Tibial nerve (tissue), 4 donors: ENCODE data around the gene RASGRP2. TPM values are rescaled to one million over a fixed set of nuclear protein-coding genes. Genes with fewer than 3 reads are reported as not detected.

Experiments
- DNase-seq, 2 donors: peaks; one replicate each; pipeline ENCODE4 v3.0.0-alpha.2; 2019; ENCODE audit warnings: low spot score in 2 of 2
- H3K27ac ChIP-seq, 4 donors: fragments of 200-600 bp; sonication (generic) in 3 of 4; one replicate each; pipeline ENCODE4 v1.5.1; 2017 to 2019; ENCODE audit warnings: mild to moderate bottlenecking in 1 of 4
- H3K27me3 ChIP-seq, 2 donors: fragments of 200-600 bp; sonication (generic) in 1 of 2; one replicate each; pipeline versions ENCODE4 v1.5.1 to v1.6.0; 2017 to 2019
- H3K36me3 ChIP-seq, 3 donors: fragments of 200-600 bp; sonication (generic); one replicate each; pipeline ENCODE4 v1.5.1; 2018 to 2019
- H3K4me1 ChIP-seq, 4 donors: fragments of 200-600 bp; sonication (generic) in 3 of 4; one replicate each; pipeline ENCODE4 v1.5.1; 2017 to 2019
- H3K4me3 ChIP-seq, 4 donors: fragments of 200-600 bp; sonication (generic) in 3 of 4; one replicate each; pipeline ENCODE4 v1.5.1; 2017 to 2019; ENCODE audit warnings: mild to moderate bottlenecking in 1 of 4, moderate library complexity in 1 of 4
- H3K9me3 ChIP-seq, 4 donors: fragments of 200-600 bp; sonication (generic) in 3 of 4; one replicate each; pipeline ENCODE4 v1.5.1; 2017 to 2019
- EP300 ChIP-seq, 2 donors: sonication (generic); formaldehyde crosslinking; IDR thresholded peaks; one replicate each; pipeline ENCODE4 v1.6.1; 2017; ENCODE audit warnings: antibody characterized with exemption in 2 of 2, mild to moderate bottlenecking in 1 of 2
- POLR2A ChIP-seq, 2 donors: fragments of 450-650 bp; IDR thresholded peaks; one replicate each; pipeline ENCODE4 v1.6.1; 2017; ENCODE audit warnings: antibody characterized with exemption in 2 of 2, mild to moderate bottlenecking in 2 of 2, moderate library complexity in 2 of 2
- WGBS, 2 donors: methylation state at CpG; one replicate each; pipeline ENCODE4 v1.1.5; 2018; 5-methylcytosine and 5-hydroxymethylcytosine counted together
- total RNA-seq, 4 donors: library from RNA; depleted of rRNA; stranded (reverse); fragments of >200 nt; gene quantifications; one replicate each; pipeline ENCODE4 v1.1.0, GENCODE V29; 2016
- TF ChIP-seq, protein P1 (sequence below), 5 experiments: fragments of 200-600 bp in 3 of 5; fragments of 450-650 bp in 2 of 5; sonication (generic) in 3 of 5; IDR thresholded peaks; one replicate each; pipeline ENCODE4 v1.5.1; 2016 to 2019; ENCODE audit warnings: antibody characterized with exemption in 5 of 5, mild to moderate bottlenecking in 3 of 5, moderate library complexity in 2 of 5

Gene RASGRP2
- total RNA-seq, 4 donors from 2014 or later: 35.4 to 87.0 (median 59.0) TPM

DNA sequence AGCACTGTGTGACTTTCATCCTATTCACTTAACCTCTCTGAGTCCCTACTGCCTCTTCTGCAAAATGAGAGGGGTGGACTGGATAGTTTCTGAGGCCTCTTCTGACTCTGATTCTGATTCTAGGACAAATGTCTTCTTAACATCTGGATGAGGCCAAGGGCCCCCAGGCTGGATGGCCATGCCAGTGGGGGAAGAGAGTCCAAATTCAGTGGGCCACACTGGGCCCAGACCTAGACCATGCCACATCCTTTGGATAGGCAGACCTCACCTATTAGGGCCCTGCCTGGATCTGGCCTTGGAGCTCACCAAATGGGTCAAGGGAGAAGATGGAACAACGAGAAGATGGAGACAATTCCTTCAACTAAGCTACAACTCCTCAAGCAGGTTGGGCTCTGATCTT lies 45.5 kb downstream of the RASGRP2 start:
- TF ChIP-seq EP300 (IDR thresholded peaks at IDR 0.05) (no peak), POLR2A (IDR thresholded peaks at IDR 0.05) (no peak)
- TF ChIP-seq, protein P1, sequence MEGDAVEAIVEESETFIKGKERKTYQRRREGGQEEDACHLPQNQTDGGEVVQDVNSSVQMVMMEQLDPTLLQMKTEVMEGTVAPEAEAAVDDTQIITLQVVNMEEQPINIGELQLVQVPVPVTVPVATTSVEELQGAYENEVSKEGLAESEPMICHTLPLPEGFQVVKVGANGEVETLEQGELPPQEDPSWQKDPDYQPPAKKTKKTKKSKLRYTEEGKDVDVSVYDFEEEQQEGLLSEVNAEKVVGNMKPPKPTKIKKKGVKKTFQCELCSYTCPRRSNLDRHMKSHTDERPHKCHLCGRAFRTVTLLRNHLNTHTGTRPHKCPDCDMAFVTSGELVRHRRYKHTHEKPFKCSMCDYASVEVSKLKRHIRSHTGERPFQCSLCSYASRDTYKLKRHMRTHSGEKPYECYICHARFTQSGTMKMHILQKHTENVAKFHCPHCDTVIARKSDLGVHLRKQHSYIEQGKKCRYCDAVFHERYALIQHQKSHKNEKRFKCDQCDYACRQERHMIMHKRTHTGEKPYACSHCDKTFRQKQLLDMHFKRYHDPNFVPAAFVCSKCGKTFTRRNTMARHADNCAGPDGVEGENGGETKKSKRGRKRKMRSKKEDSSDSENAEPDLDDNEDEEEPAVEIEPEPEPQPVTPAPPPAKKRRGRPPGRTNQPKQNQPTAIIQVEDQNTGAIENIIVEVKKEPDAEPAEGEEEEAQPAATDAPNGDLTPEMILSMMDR (IDR thresholded peaks at IDR 0.05): no peak
- Histone ChIP-seq H3K27me3 (peaks cover 0 to 35% of the 10 kb centered on the region in 2 donors), H3K27ac (no peak overlapping the region), H3K36me3 (no peaks in the 10 kb centered on the region), H3K4me3 (no peak overlapping the region), H3K9me3 (no peaks in the 10 kb centered on the region), H3K4me1 (no peaks in the 10 kb centered on the region)
- DNase-seq: no peak
- whole genome bisulfite sequencing, 2 donors: 82 to 83% methylated on average over 1 of the region's 1 CpG

DNA sequence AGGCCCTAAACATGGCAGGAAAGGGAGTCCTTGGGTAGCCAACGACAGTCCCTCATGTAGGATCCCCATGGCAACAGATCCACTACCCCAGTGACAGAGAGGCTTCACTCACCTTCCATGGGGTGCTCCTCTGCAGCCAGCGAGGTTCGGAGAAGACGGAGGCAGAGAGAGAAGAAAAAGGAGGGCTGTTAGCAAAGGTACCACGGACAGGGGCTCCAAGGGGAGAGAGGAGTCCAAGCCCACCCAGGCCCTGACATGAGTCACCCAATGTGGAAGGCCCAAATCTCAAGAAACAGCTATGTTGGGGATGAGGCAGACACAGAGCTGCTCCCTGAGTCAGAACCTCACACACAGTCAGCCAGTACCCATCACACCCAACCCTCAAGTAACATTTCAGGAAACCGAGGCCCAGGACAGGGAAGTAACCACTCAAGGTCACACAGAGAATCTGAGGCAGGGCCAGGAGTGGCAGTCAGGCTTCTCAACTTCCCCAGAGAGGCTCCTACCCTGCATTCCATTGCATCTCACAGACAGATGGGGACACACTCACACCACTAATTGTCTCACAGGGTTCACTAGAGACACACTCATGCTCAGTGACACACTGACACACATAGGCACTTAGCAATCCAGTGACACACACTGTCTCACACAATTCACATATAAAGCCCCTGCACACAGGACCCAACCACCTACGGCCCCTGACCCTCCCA lies 46.1 kb downstream of the RASGRP2 start:
- 72 to 73% methylated on average over 7 of the region's 7 CpGs for WGBS, 2 donors
- TF ChIP-seq, protein P1 (IDR thresholded peaks at IDR 0.05): no peak
- TF ChIP-seq EP300 (IDR thresholded peaks at IDR 0.05) (no peak), POLR2A (IDR thresholded peaks at IDR 0.05) (no peak)
- H3K4me3 ChIP-seq: no peak overlapping the region

DNA sequence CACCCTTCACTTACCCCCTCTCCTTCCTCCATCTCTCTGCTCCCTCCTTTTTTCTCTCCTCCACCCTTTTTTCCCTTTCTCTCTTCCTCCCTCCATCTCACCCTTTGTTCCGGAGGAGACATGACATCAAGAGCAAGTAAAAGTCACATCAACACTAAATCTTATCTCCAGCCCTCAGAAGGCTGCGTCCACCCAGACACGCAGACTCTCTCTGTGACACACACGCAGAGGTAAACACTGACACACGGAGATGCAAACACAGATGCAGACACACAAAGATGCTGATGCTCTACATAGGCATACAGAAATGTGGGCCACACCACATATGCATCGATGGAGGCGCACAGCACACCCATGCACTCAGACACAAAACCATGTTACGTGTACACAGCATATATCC lies 47.9 kb downstream of the RASGRP2 start:
- Histone ChIP-seq H3K9me3 (no peaks in the 10 kb centered on the region), H3K27me3 (peaks cover 0 to 31% of the 10 kb centered on the region in 2 donors), H3K36me3 (no peaks in the 10 kb centered on the region), H3K27ac (no peak overlapping the region), H3K4me3 (no peak overlapping the region), H3K4me1 (no peaks in the 10 kb centered on the region)
- TF ChIP-seq POLR2A (IDR thresholded peaks at IDR 0.05) (no peak), EP300 (IDR thresholded peaks at IDR 0.05) (no peak)
- TF ChIP-seq, protein P1 (IDR thresholded peaks at IDR 0.05): no peak
- WGBS, 2 donors: 90 to 91% methylated on average over 8 of the region's 8 CpGs
- no peak for DNase-seq

More for the DNA sequence above, 46.1 kb downstream of the RASGRP2 start:
- Histone ChIP-seq H3K27ac (no peak overlapping the region), H3K27me3 (peaks cover 0 to 35% of the 10 kb centered on the region in 2 donors), H3K9me3 (no peaks in the 10 kb centered on the region), H3K4me1 (no peaks in the 10 kb centered on the region), H3K36me3 (no peaks in the 10 kb centered on the region)
- DNase-seq: no peak

DNA sequence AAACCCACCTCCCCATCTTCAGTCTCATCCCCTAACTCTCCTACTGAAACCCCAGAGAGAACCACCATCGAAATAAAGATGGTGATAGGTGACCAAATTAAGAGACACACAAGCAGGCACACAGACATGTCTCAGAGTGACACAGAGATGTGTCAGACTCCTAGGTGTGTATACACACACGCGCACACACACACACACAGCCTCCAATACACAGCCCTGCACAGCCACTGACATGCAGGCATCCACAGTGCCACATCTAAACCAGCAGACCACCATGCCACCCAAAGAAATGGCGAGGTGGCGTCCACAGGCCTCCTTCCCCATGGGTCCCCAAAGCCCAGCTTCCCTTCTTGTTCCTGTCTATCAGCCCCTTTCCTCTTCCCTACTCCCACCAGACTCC lies 48.4 kb downstream of the RASGRP2 start:
- Histone ChIP-seq H3K27ac (no peak overlapping the region), H3K36me3 (no peaks in the 10 kb centered on the region), H3K4me1 (no peaks in the 10 kb centered on the region), H3K27me3 (peaks cover 0 to 31% of the 10 kb centered on the region in 2 donors), H3K4me3 (no peak overlapping the region), H3K9me3 (no peaks in the 10 kb centered on the region)
- WGBS, 2 donors: 93 to 96% methylated on average over 5 of the region's 5 CpGs
- no peak for DNase-seq
- TF ChIP-seq POLR2A (IDR thresholded peaks at IDR 0.05): no peak

DNA sequence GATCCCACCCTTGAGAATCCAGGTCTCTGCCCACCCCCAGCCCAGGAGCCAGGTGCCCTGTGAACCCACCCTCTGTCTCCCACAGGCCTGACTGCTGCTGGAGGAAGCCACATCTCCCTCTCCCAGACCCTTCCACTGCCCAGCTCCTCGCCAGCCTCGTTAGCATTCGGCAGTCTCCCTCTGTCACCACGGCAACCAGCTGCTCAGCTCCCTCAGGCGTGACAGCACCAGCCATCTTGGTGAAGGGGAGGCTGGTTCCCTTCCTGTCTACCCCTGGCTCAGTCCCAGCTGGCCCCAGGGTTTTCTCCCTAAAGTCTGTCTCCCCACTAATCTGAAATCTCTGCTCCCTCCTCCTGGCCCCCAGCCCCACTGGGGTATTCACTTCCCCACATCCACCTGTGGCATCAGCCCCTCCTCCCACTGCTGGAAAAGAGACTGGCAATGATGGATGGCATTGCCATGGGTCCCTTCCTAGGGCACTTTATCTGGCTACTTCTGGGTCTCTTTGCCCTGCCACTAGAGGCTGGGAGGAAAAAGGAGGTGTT lies 49.0 kb downstream of the RASGRP2 start:
- Histone ChIP-seq H3K27ac (no peak overlapping the region), H3K4me1 (no peaks in the 10 kb centered on the region), H3K4me3 (no peak overlapping the region), H3K27me3 (peaks cover 0 to 31% of the 10 kb centered on the region in 2 donors), H3K9me3 (no peaks in the 10 kb centered on the region), H3K36me3 (no peaks in the 10 kb centered on the region)
- TF ChIP-seq EP300 (IDR thresholded peaks at IDR 0.05) (no peak), POLR2A (IDR thresholded peaks at IDR 0.05) (no peak)
- TF ChIP-seq, protein P1 (IDR thresholded peaks at IDR 0.05): no peak
- no peak for DNase-seq
- WGBS, 2 donors: 25 to 41% methylated on average over 5 of the region's 5 CpGs
